ENCODE measurements around the gene MUC5AC. TPM values are rescaled to one million over a fixed set of nuclear protein-coding genes. Genes with fewer than 3 reads are reported as not detected.

The MUC5AC gene
- polyA plus RNA-seq, 1 donor from 2014 or later: not detected

- Histone ChIP-seq H3K36me3 (ENCODE audit: insufficient read depth, low read length) (no peaks in the 10 kb centered on the region), H2AFZ (ENCODE audit: low read depth, low read length) (no peak overlapping the region), H3K9me2 (ENCODE audit: insufficient read depth, low read length) (no peaks in the 10 kb centered on the region), H3K4me3 (ENCODE audit: low read length) (no peak overlapping the region), H3K4me2 (ENCODE audit: low read length) (no peak overlapping the region), H3K79me2 (replicated peaks; ENCODE audit: insufficient read depth, low read length) (no peaks in the 10 kb centered on the region), H4K20me1 (ENCODE audit: insufficient read depth) (no peaks in the 10 kb centered on the region), H3F3A (ENCODE audit: insufficient read depth, low read length, poor library complexity, severe bottlenecking) (no peaks in the 10 kb centered on the region), H3K9ac (ENCODE audit: low read length) (no peak overlapping the region), H3K27ac (ENCODE audit: low read length) (no peak overlapping the region), H3K27me3 (ENCODE audit: insufficient read depth, low read depth, low read length) (no peaks in the 10 kb centered on the region), H3K9me3 (ENCODE audit: low read length) (no peaks in the 10 kb centered on the region)
- TF ChIP-seq, protein P1, sequence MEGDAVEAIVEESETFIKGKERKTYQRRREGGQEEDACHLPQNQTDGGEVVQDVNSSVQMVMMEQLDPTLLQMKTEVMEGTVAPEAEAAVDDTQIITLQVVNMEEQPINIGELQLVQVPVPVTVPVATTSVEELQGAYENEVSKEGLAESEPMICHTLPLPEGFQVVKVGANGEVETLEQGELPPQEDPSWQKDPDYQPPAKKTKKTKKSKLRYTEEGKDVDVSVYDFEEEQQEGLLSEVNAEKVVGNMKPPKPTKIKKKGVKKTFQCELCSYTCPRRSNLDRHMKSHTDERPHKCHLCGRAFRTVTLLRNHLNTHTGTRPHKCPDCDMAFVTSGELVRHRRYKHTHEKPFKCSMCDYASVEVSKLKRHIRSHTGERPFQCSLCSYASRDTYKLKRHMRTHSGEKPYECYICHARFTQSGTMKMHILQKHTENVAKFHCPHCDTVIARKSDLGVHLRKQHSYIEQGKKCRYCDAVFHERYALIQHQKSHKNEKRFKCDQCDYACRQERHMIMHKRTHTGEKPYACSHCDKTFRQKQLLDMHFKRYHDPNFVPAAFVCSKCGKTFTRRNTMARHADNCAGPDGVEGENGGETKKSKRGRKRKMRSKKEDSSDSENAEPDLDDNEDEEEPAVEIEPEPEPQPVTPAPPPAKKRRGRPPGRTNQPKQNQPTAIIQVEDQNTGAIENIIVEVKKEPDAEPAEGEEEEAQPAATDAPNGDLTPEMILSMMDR (IDR thresholded peaks at IDR 0.05; ENCODE audit: poor library complexity, severe bottlenecking): no peak
These were observed 5.2 kb upstream of the MUC5AC start for GRCh38 chr11:1152316-1153104.

DNA sequence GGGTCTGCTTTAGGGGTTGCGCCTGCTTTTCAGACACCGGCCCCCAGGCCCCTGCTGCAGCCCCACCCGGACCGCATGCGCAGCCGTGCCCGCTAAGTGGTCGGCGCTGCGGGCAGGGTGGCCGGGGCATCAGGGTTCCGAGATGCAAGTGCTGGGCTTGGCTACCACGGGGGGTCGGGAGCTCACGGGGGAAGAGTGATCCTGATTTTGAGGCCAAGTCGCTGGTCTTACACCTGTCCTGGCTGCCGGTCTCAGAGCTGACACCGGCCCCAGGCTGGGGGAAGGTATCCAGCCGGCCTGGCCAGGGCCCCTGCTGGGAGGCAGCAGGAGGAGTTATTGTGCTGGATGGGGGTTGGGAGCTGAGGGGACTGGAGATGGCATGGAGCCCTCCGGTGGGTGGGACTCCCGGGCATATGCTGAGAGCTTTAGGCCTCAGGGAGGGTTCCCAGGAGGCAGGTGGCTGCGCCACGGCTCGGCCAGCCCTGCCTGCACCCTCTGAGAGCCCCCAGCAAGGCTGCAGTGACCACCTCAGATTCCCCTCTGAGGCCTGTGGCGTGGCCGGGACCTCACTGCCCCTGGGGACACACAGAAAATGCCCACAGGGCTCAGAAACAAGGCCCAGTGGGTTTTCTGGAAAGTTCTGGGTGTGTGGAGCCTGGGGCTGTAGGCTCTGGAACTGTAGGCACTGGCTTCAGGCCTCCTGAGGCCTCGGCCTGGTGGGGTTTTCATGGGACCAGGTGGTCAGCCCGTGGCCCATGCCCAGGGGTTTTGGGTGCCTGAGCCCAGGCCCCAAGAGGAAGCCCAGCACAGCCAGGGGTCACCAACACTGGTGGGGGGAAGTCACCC, 4.4 kb upstream of the MUC5AC start:
- Histone ChIP-seq H3K27ac (ENCODE audit: low read length) (no peak overlapping the region), H2AFZ (ENCODE audit: low read depth, low read length) (no peak overlapping the region), H3F3A (ENCODE audit: insufficient read depth, low read length, poor library complexity, severe bottlenecking) (no peaks in the 10 kb centered on the region), H3K9me3 (ENCODE audit: low read length) (no peaks in the 10 kb centered on the region), H3K27me3 (ENCODE audit: insufficient read depth, low read depth, low read length) (no peaks in the 10 kb centered on the region), H3K4me3 (ENCODE audit: low read length) (no peak overlapping the region), H3K9me2 (ENCODE audit: insufficient read depth, low read length) (no peaks in the 10 kb centered on the region), H3K79me2 (replicated peaks; ENCODE audit: insufficient read depth, low read length) (no peaks in the 10 kb centered on the region), H4K20me1 (ENCODE audit: insufficient read depth) (no peaks in the 10 kb centered on the region), H3K36me3 (ENCODE audit: insufficient read depth, low read length) (no peaks in the 10 kb centered on the region), H3K4me2 (ENCODE audit: low read length) (no peak overlapping the region), H3K9ac (ENCODE audit: low read length) (no peak overlapping the region)
- TF ChIP-seq MXI1 (conservative IDR thresholded peaks at IDR 0.05; ENCODE audit: poor library complexity, severe bottlenecking) (no peak), RAD21 (conservative IDR thresholded peaks at IDR 0.05) (no peak), POLR2AphosphoS5 (IDR thresholded peaks at IDR 0.05) (no peak), EP300 (conservative IDR thresholded peaks at IDR 0.05; ENCODE audit: poor library complexity, severe bottlenecking) (no peak), EZH2 (IDR thresholded peaks at IDR 0.05; ENCODE audit: borderline replicate concordance, insufficient read depth, low read length, poor library complexity, severe bottlenecking) (no peak), TAF1 (IDR thresholded peaks at IDR 0.05; ENCODE audit: low read depth) (no peak), SMC3 (conservative IDR thresholded peaks at IDR 0.05; ENCODE audit: poor library complexity) (no peak)
- TF ChIP-seq, protein P1 (IDR thresholded peaks at IDR 0.05; ENCODE audit: poor library complexity, severe bottlenecking): no peak
- TF ChIP-seq, protein P2, sequence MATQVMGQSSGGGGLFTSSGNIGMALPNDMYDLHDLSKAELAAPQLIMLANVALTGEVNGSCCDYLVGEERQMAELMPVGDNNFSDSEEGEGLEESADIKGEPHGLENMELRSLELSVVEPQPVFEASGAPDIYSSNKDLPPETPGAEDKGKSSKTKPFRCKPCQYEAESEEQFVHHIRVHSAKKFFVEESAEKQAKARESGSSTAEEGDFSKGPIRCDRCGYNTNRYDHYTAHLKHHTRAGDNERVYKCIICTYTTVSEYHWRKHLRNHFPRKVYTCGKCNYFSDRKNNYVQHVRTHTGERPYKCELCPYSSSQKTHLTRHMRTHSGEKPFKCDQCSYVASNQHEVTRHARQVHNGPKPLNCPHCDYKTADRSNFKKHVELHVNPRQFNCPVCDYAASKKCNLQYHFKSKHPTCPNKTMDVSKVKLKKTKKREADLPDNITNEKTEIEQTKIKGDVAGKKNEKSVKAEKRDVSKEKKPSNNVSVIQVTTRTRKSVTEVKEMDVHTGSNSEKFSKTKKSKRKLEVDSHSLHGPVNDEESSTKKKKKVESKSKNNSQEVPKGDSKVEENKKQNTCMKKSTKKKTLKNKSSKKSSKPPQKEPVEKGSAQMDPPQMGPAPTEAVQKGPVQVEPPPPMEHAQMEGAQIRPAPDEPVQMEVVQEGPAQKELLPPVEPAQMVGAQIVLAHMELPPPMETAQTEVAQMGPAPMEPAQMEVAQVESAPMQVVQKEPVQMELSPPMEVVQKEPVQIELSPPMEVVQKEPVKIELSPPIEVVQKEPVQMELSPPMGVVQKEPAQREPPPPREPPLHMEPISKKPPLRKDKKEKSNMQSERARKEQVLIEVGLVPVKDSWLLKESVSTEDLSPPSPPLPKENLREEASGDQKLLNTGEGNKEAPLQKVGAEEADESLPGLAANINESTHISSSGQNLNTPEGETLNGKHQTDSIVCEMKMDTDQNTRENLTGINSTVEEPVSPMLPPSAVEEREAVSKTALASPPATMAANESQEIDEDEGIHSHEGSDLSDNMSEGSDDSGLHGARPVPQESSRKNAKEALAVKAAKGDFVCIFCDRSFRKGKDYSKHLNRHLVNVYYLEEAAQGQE (IDR thresholded peaks at IDR 0.05; ENCODE audit: borderline replicate concordance): no peak
